Cardiac septum (tissue), 1 donor: ENCODE data around the gene FAM20A. TPM values are rescaled to one million over a fixed set of nuclear protein-coding genes. Genes with fewer than 3 reads are reported as not detected.
A peak's percentile ranks its signal among the peaks of the same experiment; 100 is the strongest.

Source experiments
- DNase-seq: peaks from one replicate; pipeline ENCODE4 v3.0.0-alpha.2; 2020; ENCODE audit warnings: low spot score
- intact Hi-C: fragments of 100-400 bp; cut with DNase I; formaldehyde crosslinking; loops from one replicate; pipeline ENCODE4 v1.14.0; 2022
- total RNA-seq: library from RNA; stranded (reverse); fragmentation: NEBNext Ultra II Directional; extraction: Animal tissue kit (Norgen Biotek cat#: 25700); gene quantifications from one replicate; pipeline ENCODE4 v1.2.1, GENCODE V29; 2021
- donor health status: DM: no; HTN: no; CAD: no.

FAM20A gene
- total RNA-seq, 1 donor from 2014 or later: 14.7 TPM

DNA sequence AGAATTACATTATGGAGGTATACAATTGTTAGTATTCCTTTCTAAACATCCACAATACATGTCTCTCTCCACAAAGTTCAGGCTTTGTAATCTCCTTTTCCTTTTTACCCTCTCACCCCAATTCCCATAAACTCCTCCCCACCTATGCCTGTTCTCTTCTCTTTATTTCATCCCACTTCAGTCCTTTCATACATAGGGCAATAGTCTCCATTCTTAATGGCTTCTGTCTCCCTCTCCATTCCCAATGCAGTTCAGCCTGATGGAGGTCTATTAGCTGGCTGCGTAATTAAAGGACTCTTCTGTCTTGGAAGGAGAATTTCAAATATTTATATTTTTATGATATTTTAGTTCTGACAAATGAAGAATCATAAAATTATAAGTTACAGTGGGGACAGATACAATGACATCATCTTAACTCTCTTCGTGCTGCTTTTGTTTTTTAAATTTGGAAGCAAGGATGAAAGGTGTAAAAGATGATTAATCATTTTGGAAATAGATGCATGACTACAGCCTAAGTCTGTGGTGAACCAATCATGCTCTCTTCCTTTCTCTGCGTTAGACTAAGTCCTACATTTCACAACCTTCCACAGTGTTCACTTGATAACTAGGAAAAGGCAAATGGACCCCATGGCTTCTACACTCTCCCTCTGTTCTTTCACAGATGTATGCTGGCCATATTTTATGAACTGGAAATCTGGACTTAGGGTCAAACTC is 11.2 kb upstream of the FAM20A start:
- intact Hi-C loops: loop anchor here (5.0 to 10.0 kb wide), 3 partner anchors 50 to 228 kb away; no protein-coding TSS in a partner anchor

GRCh38 chr17:68611353-68612208 is 10.4 kb upstream of the FAM20A start:
- intact Hi-C loops: loop anchor here (5.0 to 10.0 kb wide), 3 partner anchors 49 to 227 kb away; no protein-coding TSS in a partner anchor
- no peak for DNase-seq

More for the DNA sequence above, 11.2 kb upstream of the FAM20A start:
- no peak for DNase-seq

DNA sequence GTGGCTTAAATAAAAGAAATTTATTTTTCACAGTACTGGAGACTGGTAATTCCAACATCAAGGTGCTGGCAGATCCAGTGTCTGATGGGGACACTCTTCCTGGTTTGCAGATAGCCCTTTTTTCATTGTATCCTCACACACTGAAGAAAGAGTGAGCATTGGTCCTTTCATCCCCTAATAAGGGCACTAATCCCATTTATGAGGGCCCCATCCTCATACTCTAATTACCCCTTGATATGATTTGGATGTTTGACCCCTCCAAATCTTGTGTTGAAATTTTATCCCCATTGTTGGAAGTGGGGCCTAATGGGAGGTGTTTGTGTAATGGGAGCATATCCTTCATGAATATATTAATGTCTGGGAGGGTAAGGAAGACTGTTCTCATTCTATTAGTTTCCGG is 9.4 kb upstream of the FAM20A start:
- intact Hi-C loops: loop anchor here (5.0 to 10.0 kb wide), 3 partner anchors 48 to 226 kb away; no protein-coding TSS in a partner anchor
- DNase-seq: no peak

DNA sequence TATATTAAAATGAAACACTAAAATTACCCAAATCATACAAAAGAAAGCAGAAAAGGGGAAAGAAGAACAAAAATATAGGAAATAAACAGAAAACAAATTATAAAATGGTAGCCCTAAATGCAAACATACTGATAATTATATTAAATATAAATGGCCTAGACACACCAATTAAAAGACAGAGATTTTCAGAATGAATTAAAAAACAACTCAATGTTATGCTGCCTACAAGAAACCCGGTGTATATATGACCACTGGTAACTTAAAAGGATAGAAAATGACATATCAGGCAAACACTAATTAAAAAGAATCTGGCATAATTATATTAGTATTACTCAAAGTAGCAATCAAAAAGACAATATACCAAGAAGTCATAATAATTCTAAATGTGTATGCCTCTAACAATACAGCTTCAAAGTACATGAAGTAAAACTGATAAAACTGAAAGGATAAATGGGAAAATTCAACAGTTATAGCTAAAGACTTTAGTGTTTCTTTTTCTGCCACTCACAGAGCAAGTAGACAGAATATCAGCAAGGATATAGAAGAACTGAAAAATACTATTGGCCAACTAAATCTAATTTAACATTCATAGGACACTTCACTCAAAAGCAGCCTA is 7.5 kb upstream of the FAM20A start:
- no peak for DNase-seq
- intact Hi-C loops: loop anchor here (10.0 kb wide), 1 partner anchor 146 kb away; no protein-coding TSS in a partner anchor

DNA sequence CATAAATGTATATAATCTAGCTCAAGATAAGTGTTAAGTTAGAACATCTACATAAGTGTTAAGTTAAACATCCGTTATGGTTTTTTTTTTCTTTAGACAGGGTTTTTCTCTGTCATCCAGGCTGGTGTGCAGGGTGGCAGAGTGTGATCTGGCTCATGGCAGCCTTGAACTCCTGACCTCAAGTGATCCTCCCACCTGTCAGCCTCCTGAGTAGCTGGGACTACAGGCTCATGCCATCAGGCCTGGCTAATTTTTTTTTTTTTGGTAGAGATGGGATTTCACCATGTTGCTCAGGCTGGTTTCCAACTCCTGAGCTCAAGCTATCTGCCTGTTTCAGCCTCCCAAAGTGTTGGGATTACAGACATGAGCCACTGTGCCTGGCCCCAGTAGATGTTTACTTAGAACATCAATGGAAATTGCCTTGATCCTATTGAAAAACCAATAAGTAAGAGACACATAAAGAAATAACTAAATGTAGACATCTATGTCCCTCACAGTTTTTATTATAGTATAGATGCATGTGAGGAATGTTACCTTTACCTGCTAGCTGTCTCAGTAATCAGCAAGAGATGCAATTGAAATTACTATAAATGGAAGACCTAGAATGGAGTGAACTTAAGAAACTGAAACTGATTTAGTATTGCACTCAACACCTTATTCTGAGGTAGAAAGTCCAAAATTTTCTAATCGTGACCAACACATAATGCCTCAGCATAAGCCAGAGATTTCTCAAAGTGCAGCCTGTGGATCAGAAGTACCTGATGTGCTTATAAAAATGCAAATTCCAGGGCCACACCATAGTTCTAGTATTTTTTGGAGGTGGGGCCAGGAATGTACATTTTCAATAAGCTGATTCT is 5.5 kb upstream of the FAM20A start:
- intact Hi-C loops: loop anchor here (10.0 kb wide), 1 partner anchor 148 kb away; no protein-coding TSS in a partner anchor
- no peak for DNase-seq

- intact Hi-C loops: loop anchor here (10.0 kb wide), 1 partner anchor 149 kb away; no protein-coding TSS in a partner anchor
- no peak for DNase-seq
Observed at GRCh38 chr17:68605914-68606313, 4.7 kb upstream of the FAM20A start.

DNA sequence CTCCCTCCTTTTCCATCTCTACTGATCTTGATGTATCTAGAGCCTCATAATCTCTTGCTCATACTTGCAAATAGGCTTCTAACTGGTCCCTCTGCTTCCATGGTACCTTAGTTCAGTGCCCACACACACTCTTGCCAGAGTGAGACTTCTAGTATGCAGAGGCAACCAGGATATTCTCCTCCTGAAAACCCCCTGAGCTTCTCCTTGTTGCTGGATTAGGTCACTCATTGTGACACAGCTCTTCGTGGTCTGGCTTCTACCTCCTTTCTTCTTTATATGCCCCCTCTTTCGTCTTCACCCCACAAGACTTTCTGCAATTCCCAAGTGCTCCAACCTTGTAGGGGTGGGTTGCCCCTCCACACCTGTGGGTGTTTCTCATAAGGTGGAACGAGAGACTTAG is 2.5 kb upstream of the FAM20A start:
- DNase-seq: no peak
- intact Hi-C loops: loop anchor here (5.0 to 10.0 kb wide), 4 partner anchors 66 to 151 kb away; partner anchors contain the start of gene PRKAR1A

DNA sequence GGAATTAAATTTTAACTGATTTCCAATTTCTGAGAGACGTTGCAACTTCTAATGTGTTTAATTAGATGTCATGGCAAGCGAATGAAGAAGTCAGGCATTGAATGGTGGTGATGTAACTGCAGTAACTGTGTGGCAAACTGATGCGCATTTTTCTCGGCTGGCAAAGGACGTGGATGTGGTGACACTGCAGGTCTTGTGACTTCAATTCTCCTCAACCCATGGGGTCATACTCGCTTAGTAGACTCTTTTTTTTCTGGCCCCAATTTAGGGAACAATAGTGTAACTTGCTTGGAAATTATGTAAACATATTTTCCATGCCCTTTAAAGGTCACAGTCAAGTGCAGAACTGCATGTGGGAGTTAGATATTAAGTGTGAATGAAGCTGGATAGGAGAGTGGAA is 1.9 kb upstream of the FAM20A start:
- DNase-seq: no peak
- intact Hi-C loops: loop anchor here (5.0 to 10.0 kb wide), 4 partner anchors 66 to 152 kb away; partner anchors contain the start of gene PRKAR1A

- no peak for DNase-seq
- intact Hi-C loops: loop anchor here (5.0 to 10.0 kb wide), 4 partner anchors 65 to 153 kb away; partner anchors contain the start of gene PRKAR1A
Observed at GRCh38 chr17:68602289-68602688, 1.1 kb upstream of the FAM20A start.

DNA sequence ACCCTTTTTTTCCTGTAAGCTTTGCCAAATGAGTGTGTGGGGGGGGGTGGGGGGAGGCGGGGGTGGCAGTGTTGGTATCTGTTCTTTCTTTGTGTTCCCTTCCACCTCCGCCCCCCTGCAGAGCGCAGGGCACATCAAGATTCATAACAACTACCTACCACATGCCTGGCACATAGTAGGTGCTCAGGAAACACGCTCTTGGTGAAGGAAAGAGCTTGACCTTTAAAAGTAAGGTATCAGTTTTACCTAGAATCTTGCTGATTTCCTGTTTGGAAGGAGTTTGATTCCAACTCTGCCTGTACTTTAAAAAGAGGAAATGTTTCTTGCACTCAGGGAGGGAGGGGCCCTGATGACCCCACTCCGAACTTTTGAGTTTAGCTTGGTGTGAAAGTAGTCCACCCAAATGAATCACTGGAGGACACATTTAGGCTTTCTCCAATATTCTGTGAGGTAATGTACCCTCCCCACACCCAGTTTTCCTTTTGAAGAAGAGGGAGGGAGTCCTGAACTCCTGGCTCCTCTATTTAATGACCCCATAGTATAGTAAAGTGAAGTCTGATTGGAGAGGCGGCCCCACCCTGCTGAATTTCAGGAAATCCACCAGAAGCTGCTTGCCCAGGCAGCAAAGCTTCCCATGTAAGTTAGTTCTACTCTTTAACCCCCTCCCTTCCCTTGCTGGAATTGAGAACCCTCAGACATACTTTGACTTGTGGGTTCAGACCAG is 560 bp upstream of the FAM20A start:
- intact Hi-C loops: loop anchor here (5.0 to 10.0 kb wide), 4 partner anchors 64 to 153 kb away; partner anchors contain the start of gene PRKAR1A
- DNase-seq: no peak

DNA sequence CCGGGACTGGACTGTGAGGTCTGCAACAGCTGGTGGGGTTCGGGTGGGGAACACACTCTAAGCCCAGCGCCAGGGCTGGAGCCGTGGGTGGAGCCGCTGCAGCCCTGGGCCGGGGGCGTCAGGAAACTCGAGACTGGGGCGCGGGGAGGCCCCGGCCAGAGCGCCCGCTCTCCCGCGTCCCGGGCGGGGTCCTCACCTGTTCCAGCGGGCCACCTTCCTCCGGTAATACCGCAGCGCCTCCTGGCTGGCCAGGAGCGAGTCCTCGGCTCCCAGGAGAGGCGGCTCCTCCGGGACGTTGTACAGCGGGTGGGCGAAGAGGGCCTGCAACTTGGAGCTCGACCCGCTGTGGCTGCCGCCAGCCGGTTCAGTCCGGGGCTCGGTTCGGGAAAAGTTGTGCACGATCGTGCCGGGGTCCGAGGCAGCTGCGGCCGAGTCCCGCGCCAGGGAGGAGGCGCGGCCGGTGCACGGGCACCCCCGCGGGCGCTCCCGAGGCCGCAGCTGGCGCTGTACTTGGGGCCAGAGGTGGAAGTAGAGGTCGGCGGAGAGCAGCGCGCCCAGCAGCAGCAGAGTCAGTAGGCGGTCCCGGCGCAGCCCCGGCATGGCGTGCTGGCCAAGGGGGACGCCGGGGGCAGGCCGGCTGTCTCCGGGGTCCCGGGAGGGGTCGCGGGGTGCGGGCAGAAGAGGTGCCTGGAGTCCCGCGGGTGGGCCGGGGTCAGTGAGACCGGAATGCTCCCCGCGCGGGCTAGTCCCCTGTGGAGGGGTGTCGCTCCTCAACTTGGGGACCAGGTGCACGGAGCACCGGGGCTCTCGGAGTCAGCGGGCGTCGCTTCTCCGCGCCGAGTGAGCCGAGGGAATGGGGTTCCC is 868 bp downstream of the FAM20A start:
- intact Hi-C loops: loop anchor here (5.0 to 10.0 kb wide), 4 partner anchors 63 to 155 kb away; partner anchors contain the start of gene PRKAR1A
- DNase-seq: peak; percentile 76

DNA sequence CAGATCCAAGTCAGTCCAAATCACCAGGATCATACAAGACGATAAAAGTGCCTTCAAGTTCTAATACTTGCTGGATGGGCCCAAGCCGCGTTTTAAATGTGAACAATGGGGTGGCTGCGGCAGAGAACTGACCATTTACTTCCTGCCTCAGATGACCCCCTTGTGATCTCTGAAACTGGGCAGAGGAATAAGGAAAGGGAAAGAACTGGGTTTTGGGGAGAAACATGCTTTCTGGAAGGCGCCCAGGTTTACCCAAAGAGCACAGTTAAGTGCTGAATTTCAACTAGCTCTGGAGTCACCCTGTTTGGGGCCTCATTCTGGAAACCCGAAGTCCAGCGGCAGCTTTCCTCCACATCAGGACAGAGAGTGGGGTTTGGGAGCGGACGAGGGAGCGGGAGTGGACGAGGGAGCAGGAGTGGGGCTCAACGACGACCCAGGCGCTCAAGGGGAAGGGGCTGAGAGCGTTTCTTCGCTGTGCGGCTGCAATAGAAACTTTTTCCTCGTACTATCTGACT is 1.6 kb downstream of the FAM20A start:
- no peak for DNase-seq
- intact Hi-C loops: loop anchor here (5.0 to 10.0 kb wide), 4 partner anchors 62 to 155 kb away; partner anchors contain the start of gene PRKAR1A

DNA sequence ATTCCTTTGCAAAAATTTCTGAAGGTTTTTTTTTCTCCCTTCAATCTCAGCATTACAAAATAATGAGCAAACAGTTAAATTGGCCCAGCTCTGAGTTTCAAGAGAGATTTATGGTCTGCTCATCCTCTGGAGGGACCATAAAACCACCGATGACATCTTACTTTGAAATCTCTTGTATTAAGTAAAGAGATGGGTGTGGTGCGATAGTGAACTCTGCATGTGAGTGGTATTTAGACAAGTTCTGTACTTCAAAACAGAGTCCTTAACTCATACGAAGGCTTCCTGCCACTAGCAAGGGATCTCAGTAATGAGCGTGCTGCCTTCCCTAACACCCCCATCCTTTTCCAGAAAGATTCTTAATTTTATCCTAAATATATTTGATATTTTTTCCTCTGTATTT is 2.1 kb downstream of the FAM20A start:
- intact Hi-C loops: no loop called here
- no peak for DNase-seq

DNA sequence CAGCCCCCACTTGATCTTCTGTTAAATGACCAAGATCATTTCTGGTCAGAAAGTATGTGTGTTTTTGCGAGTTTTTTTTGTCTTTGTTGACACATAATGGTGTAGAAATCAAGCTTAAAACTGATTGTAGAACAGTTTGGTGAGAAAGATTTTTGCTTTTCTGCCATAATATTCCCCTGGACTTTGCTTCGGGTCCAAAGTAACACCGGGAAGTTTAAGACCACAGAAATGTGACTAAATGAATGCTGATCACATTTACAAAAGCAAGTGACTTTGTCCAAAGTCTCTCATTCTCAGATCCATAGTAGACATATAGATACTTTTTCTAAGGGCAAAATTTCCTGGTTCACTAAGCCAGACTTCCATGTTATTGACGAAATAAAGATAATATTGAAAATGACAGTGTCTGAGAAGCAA is 2.6 kb downstream of the FAM20A start:
- DNase-seq: no peak
- intact Hi-C loops: no loop called here

GRCh38 chr17:68598074-68598473 is 3.1 kb downstream of the FAM20A start:
- intact Hi-C loops: no loop called here
- no peak for DNase-seq

- intact Hi-C loops: no loop called here
- DNase-seq: no peak
Observed at GRCh38 chr17:68596411-68596945, 4.7 kb downstream of the FAM20A start.
